GM18907 (cell line): ENCODE measurements around the gene PEX11G.

ENCODE experiments used
- ATAC-seq: cut with Tn5 transposase; IDR thresholded peaks from one replicate; pipeline ENCODE4 v1.9.1; 2021; ENCODE audit warnings: mild to moderate bottlenecking, moderate library complexity; ENCODE audit not compliant: unreplicated experiment

The PEX11G gene

GRCh38 chr19:7522072-7522922 lies 33.5 kb upstream of the PEX11G start, which contains the start of gene MCOLN1:
MCOLN1 (plus strand) TSS chr19:7522624; CDS start chr19:7522751, 127 bp downstream.
- peak; percentile 77 for ATAC-seq

- ATAC-seq: no peak
Measured at GRCh38 chr19:7521551-7522071, 32.8 kb upstream of the PEX11G start.

- no peak for ATAC-seq
Measured at GRCh38 chr19:7520131-7521051, 31.6 kb upstream of the PEX11G start.

- no peak for ATAC-seq
Measured at GRCh38 chr19:7519361-7520130, 30.7 kb upstream of the PEX11G start.

DNA sequence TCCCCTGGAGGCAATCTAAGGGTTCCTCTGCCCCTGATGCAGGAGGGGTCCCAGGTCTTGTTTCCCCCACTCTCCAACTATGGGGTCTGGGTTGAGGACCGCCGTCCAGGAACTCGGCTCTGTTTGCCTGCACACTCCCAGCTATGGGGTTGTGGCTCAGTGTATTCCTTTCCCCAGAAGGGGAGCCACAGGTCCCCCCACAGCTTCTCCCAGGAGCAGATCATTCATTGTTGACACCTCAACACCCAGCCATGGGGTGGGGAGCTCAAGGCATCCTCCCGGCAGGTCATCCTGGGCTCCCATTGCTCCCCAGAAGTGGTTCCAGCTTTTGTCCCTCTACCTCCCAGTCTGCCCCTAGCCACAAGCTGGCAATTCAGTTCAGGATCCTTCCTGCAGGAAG lies 28.0 kb upstream of the PEX11G start:
- ATAC-seq: no peak

GRCh38 chr19:7516333-7516732 lies 27.5 kb upstream of the PEX11G start:
- ATAC-seq: no peak

GRCh38 chr19:7515645-7516151 lies 26.9 kb upstream of the PEX11G start, which contains the start of gene ZNF358:
ZNF358 (plus strand) TSS chr19:7516103; CDS start chr19:7519243, 3,140 bp downstream.
- no peak for ATAC-seq

- no peak for ATAC-seq
Measured at GRCh38 chr19:7515110-7515644, 26.3 kb upstream of the PEX11G start.

DNA sequence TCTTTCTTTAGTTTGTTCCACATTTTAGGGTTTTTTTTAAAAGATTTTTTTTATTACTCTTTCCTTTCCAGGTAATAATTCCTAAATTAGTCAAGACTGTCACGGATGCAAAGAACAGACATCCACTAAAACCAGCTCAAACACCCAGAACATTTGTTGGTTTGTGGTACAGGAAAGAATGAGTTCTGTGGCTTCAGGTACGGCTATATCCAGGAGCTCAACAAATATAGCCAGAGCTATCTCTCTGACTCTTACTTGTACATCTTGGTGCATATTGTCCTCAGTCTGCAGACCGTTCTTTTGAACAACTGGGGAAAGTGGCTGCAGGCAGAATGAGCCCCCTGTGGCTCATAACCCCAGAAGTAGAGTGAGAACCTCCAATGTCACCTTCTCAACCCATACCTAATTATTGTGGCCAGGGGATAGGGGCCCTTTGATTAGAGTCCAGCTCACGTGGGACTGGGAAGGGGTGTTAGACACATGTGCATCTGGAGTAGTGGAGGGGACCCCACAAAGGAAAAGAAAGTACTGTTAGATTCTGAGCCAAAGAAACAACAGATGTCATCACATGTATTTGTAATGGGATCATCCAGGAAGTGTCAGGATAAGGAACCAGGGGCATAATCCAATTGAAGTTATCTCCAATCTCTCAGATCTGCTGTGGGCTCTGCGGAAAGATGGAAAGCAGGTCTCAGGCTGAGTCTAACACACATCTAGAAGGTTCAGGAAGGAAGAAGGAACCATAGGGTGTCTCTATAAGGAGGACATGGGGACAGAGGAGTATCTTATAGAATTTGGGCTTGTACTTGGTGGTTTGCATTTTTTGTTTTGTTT lies 25.2 kb upstream of the PEX11G start:
- no peak for ATAC-seq

DNA sequence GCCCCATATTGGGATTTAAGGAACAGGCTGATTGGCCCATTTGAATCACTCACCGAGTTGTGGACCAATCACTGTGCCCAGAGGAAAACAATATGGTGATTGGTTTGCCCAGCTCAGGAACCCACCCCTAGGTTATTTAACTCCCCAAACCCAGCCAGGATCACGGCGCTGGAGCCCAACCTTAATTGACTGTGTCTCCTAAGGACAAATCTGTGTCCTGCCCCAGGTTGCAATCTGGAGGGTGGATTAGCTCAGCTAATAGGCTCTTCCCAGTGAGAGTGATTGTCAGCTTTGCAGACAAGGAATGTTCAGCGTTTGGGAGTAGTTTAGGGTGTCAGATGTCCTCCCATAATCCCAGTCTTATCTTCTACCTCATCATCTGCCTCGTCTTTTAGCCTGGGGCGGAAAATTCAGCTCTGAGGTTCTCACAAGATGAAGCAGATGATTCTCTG lies 23.6 kb upstream of the PEX11G start:
- ATAC-seq: no peak

- ATAC-seq: no peak
Measured at GRCh38 chr19:7509625-7510024, 20.8 kb upstream of the PEX11G start.

DNA sequence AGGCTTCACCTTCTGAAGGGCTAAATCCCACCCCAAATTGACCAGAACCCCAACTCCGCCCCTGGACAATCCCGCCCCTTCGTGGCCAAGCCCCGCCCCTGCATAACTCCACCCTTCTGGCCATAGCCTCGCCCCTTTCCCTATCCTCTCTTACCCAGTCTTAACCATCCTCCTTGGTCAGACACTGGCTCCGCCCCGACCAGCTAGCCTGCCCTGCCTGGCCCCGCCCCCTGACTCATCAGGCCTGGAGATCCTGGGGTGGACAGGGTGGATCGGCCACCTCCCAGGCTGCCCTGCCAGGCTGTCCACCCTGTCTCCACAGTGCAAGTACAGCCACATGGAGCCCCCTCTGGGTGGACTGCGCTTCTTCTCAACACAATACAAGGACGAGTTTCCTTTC lies 19.0 kb upstream of the PEX11G start:
- ATAC-seq: no peak

GRCh38 chr19:7506385-7507328 lies 17.8 kb upstream of the PEX11G start:
- no peak for ATAC-seq

DNA sequence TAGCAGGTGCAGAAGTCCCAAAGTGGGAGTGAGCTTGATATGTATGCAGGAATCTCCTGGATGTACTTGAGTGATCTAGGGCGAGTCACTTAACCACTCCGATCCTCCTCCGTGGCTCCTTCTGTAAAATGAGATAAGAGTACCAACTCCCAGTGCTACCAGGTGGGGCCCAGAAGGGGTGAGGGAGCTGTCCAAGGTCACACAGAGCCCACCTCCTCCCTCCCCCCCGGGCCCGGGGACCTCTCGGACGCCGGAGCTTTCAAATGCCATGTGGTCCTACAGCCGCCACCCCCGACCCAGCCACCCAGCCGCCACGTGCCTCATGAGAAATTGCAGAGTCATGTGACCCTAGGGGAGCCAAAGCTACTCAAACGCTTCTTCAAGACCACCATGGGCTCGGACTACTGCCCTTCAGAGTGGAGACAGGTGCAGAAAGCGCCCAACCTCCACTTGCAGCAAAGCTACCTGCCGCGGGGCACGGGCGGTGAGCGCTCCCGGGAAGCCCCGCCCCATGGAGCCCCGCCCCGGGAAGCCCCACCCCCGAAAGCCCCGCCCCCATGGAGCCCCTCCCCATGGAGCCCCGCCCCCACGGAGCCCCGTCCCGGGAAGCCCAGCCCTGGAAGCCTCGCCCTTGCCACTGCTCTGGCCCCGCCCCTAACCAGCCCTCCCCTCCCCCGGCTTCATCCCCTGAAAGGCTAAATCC lies 17.0 kb upstream of the PEX11G start:
- ATAC-seq: no peak

DNA sequence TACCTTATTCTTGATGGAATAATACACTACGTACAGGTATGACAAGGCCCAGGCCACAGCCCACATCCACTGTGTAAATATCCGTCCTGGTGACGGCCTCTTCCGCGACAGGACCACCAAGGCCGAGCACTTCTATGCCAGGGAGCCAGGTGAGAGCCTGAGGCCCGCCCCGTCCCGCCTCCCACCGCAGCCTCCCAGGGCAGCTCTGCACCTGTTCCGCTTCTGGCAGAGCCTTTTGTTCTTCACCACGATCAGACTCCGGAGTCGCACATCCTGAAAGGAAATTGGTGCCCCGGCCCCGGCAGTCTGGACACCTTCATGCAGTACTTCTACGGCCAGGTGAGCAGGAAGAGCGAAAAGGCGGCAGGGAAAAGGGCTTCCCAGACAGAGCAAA lies 16.4 kb upstream of the PEX11G start:
- ATAC-seq: no peak

DNA sequence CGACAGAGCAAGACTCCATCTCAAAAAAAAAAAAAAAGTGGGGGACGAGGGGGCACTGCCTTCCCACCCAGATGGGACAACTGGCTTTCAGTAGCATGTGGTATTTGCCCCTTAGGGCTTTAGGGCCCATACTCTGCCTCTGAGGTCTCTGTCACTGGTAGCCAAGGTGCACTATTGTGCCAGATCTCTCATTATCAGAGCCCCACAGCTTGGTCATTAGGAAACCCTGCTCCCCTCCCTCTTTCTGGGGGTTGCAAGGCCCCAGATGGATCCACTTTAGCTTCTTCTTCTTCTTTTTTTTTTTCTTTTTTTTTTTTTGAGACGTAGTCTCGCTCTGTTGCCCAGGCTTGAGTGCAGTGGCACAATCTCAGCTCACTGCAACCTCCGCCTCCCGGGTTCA lies 15.8 kb upstream of the PEX11G start:
- ATAC-seq: no peak

DNA sequence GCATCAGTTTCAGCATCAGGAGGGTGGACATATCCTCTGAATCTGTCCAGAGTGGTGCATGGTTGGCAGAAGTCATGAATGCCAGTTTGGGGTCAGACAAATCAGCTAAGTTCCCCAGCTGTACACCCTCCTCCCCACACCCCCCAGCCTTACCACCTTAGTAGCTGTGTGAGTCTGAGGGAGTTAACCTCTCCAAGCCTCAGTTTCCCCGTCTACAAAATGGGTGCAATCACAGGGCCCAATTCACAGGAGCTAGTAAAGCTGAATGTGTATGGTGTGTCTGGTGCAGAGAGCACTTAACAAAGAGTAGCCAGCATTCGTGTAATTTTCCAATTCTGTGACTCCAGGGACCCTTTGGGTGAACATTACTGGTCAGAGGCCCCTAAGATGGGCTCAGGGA lies 13.7 kb upstream of the PEX11G start:
- ATAC-seq: no peak
